ENCODE measurements around the gene WDR83.
"Not testable (repeated sequence)": the region's sequence is repeated elsewhere in the genome, so short reads cannot be mapped to it uniquely, and the experiment has no call there.

WDR83 gene, protein sequence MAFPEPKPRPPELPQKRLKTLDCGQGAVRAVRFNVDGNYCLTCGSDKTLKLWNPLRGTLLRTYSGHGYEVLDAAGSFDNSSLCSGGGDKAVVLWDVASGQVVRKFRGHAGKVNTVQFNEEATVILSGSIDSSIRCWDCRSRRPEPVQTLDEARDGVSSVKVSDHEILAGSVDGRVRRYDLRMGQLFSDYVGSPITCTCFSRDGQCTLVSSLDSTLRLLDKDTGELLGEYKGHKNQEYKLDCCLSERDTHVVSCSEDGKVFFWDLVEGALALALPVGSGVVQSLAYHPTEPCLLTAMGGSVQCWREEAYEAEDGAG

DNA sequence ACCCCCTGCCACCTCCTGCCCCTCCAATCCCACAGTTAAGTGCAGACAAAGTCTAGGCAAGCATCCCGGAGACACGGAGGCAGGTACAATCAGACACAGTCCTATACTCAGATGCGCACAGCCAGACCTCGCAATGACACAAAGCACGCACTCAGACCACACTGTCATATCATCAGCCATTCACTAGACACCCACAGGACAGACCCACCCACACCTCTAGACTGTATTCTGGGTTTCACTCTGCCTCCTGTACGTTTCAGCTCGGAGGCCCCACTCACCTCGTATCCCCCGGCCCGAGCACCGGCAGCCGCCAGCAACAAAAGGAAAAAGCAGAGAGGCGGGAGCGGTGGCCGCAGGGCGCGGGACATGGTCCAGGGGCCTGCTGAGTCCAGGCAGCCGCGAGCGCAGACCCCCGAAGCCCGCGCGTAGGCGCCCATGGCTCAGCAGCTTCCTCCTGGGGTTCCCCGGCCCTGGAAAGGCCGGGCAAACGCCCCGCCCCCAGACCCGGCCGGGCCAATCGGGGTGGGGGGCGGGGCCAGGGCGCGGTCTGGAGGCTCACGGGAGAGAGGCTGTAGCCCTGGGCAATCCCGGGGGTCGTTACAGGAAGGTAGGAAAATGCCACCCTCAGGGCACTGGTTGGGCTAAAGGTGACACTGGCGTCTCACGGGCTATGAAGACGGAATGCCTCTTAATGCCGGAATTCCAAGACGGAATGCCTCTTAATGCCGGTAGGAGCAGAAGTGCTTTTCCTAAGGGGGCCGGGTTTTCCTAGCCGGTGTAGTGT lies at the start of gene WDR83, which contains the start of gene MAN2B1:
WDR83 (plus strand) TSS at position 543 of the 784 bp plus-strand sequence. CDS start 2,984 bp downstream, outside the sequence.
MAN2B1 (minus strand) TSS at position 478 of the 784 bp plus-strand sequence; CDS start at position 437, 41 bp downstream.
- TF ChIP-seq, protein P1, sequence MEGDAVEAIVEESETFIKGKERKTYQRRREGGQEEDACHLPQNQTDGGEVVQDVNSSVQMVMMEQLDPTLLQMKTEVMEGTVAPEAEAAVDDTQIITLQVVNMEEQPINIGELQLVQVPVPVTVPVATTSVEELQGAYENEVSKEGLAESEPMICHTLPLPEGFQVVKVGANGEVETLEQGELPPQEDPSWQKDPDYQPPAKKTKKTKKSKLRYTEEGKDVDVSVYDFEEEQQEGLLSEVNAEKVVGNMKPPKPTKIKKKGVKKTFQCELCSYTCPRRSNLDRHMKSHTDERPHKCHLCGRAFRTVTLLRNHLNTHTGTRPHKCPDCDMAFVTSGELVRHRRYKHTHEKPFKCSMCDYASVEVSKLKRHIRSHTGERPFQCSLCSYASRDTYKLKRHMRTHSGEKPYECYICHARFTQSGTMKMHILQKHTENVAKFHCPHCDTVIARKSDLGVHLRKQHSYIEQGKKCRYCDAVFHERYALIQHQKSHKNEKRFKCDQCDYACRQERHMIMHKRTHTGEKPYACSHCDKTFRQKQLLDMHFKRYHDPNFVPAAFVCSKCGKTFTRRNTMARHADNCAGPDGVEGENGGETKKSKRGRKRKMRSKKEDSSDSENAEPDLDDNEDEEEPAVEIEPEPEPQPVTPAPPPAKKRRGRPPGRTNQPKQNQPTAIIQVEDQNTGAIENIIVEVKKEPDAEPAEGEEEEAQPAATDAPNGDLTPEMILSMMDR (IDR thresholded peaks at IDR 0.05; ENCODE audit: control insufficient read depth, extremely low read depth, insufficient read depth) = no peak
- DNase-seq (ENCODE audit: low read depth) = no peak
- H3K4me3 ChIP-seq (ENCODE audit: low read depth, low read length) = peak within 1 kb of the TSS; percentile 98

DNA sequence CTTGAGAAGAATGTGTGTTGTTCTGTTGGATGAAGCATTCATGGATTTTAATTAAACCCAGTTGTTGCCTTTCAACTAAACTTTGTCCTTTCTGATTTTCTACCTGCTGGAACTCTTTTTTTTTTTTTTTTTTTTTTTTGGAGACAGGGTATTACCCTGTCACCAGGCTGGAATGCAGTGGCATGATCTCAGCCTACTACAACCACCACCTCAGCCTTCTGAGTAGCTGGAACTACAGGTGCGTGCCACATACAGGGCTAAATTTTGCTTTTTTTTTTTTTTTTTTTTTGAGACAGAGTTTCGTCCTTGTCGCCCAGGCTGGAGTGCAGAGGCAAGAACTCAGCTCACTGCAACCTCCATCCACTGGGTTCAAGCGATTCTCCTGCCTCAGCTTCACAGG lies 49.0 kb upstream of the WDR83 start:
- TF ChIP-seq, protein P1 (IDR thresholded peaks at IDR 0.05; ENCODE audit: control insufficient read depth, extremely low read depth, insufficient read depth) = no peak
- DNase-seq (ENCODE audit: low read depth) = no peak
- no peak overlapping the region for H3K4me3 ChIP-seq (ENCODE audit: low read depth, low read length)

DNA sequence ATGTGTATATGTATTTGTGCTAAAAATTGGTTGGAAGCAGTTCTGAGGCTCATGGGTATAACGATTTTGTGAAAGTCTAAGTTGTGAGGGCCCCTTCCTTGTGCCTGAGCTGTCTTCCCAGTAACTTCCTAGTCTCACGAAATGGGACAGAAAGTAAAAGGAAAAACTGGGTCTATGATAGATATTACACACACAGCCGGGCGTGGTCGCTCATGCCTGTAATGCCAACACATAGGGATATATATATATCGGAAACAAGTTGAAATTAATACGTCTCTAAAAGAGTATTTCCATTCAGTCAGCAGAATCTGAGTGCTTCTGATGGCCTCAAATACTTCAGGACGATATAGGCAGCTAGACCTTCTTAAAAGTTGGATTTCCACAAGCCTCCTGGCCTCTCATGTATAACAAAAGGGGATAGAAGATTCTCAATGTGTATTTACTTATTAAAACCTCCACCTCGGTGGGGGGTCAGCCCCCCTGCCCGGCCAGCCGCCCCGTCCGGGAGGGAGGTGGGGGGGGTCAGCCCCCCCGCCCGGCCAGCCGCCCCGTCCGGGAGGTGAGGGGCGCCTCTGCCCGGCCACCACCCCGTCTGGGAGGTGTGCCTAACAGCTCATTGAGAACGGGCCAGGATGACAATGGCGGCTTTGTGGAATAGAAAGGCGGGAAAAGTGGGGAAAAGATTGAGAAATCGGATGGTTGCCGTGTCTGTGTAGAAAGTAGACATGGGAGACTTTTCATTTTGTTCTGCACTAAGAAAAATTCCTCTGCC lies 45.2 kb upstream of the WDR83 start:
- not testable (repeated sequence) for DNase-seq (ENCODE audit: low read depth); H3K4me3 ChIP-seq (ENCODE audit: low read depth, low read length)

DNA sequence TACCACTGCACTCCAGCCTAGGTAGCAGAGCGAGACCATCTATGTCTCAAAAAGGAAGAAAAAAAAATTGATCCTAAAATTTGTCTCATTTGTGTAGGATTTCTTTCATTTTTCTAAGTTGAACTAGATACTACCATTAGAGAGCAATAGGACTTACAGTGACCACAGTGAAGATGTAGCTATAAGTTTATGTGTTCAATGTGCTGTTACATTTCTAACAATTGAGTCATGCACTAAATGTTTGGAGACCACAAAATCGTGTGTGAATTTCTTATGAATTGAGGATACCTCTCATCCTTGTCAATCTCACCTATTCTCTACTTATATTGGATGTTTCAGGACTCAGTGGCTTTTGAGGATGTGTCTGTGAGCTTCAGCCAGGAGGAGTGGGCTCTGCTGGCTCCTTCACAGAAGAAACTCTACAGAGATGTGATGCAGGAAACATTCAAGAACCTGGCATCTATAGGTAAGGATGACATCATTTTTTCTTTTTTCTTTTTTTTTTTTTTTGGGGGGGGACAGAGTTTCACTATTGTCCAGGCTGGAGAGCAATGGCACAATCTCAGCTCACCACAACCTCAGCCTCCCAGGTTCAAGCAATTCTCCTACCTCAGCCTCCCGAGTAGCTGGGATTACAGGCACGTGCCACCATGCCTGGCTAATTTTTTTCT lies 43.1 kb upstream of the WDR83 start:
- no peak overlapping the region for H3K4me3 ChIP-seq (ENCODE audit: low read depth, low read length)
- TF ChIP-seq, protein P1 (IDR thresholded peaks at IDR 0.05; ENCODE audit: control insufficient read depth, extremely low read depth, insufficient read depth) = no peak
- no peak for DNase-seq (ENCODE audit: low read depth)

DNA sequence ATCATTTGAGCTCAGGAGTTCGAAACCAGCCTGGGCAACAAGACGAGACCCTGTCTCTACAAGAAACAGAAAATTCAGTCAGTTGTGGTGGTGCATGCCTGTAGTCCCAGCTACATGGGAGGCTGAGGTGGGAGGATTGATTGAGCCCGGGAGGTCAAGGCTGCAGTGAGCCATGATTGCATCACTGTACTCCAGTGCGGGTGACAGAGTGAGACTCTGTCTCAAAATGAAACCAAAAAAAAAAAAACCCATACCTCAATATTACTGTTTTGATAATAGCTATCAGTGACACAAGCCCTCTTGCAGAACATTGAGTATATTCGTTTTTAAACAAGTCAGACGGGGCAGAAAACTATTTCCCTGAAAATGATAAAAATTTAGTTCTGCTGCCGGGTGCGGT lies 39.6 kb upstream of the WDR83 start:
- no peak for DNase-seq (ENCODE audit: low read depth)
- no peak overlapping the region for H3K4me3 ChIP-seq (ENCODE audit: low read depth, low read length)
- TF ChIP-seq, protein P1 (IDR thresholded peaks at IDR 0.05; ENCODE audit: control insufficient read depth, extremely low read depth, insufficient read depth) = no peak

DNA sequence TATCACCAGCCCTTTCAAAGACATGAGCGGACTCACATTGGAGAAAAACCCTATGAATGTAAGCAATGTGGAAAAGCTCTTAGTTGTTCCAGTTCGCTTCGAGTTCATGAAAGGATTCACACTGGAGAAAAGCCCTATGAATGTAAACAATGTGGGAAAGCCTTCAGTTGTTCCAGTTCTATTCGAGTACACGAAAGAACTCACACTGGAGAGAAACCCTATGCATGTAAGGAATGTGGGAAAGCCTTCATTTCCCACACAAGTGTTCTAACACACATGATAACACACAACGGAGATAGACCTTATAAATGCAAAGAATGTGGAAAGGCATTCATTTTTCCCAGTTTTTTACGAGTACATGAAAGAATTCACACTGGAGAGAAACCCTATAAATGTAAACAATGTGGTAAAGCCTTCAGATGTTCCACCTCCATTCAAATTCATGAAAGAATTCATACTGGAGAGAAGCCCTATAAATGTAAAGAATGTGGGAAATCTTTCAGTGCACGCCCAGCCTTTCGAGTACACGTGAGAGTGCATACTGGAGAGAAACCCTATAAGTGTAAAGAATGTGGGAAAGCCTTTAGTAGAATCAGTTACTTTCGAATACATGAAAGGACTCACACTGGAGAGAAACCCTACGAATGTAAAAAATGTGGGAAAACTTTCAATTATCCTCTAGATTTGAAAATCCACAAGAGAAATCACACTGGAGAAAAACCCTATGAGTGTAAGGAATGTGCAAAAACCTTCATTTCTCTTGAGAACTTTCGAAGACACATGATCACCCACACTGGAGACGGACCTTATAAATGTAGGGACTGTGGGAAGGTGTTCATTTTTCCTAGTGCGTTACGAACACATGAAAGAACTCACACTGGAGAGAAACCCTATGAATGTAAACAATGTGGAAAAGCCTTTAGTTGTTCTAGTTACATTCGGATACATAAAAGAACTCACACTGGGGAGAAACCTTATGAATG lies 38.3 kb upstream of the WDR83 start:
- H3K4me3 ChIP-seq (ENCODE audit: low read depth, low read length) = no peak overlapping the region
- TF ChIP-seq, protein P1 (IDR thresholded peaks at IDR 0.05; ENCODE audit: control insufficient read depth, extremely low read depth, insufficient read depth) = no peak
- no peak for DNase-seq (ENCODE audit: low read depth)

Measured in LNCaP clone FGC (cell line).